ENCODE measurements around the gene C1orf116. TPM values are rescaled to one million over a fixed set of nuclear protein-coding genes. Genes with fewer than 3 reads are reported as not detected.

The C1orf116 gene
- total and polyA plus RNA-seq, 10 of the 15 experiments (the other 5 are each of a cell fraction or from before 2014, with no cell fraction given): 0.01 to 0.08 TPM; not detected in 8

DNA sequence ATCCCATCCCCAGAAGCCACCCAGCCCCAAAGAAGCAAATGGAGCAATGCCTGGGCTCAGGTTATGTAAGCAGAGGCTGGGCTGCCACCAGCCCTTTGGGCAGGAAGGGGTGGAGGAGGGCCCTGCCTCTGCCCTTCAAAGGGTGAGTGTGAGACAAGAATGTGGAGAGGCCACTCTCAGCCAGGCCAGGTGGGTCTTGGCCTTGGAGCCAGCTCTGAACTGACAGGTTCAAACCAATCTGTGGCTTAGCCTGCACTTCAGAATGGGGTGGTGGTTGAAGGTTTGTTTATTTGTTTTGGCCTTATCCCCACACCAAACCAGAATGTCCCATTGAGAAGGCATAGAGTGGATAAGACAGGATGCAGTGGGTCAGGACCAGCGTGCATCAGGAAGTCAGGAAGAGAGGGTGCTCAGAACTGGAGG, 29.8 kb downstream of the C1orf116 start:
- CTCF ChIA-PET: interaction anchor here (0.6 to 4.4 kb wide), 5 partner anchors 9 to 44 kb away, joined by 3 to 35 read pairs (median 20); no protein-coding TSS in a partner anchor
- POLR2A ChIA-PET: no interaction called here
- Histone ChIP-seq H3K9ac (ENCODE audit: control insufficient read depth, insufficient read depth, low read length) (no peak overlapping the region), H3K4me1 (ENCODE audit: control insufficient read depth, insufficient read depth, low read length) (no peaks in the 10 kb centered on the region), H3K4me3 (no peak overlapping the region), H3K27ac (ENCODE audit: control insufficient read depth, insufficient read depth) (no peak overlapping the region), H4K20me1 (ENCODE audit: control insufficient read depth, insufficient read depth) (no peaks in the 10 kb centered on the region), H3K27me3 (replicated peaks in 1 of 2; ENCODE audit: control insufficient read depth in 2 of 2, insufficient read depth in 2 of 2, low read length in 1 of 2) (no peaks in the 10 kb centered on the region), H3K79me2 (ENCODE audit: control insufficient read depth, insufficient read depth, low read length) (no peaks in the 10 kb centered on the region), H3K36me3 (ENCODE audit: control insufficient read depth in 2 of 2, insufficient read depth in 2 of 2, low read length in 1 of 2) (no peaks in the 10 kb centered on the region), H3K4me2 (ENCODE audit: control insufficient read depth, insufficient read depth) (no peak overlapping the region), H3K9me3 (replicated peaks; ENCODE audit: control insufficient read depth, insufficient read depth, low read length) (no peaks in the 10 kb centered on the region), H2AFZ (ENCODE audit: control insufficient read depth, low read depth, low read length) (no peak overlapping the region)
- RAD21 ChIA-PET (ENCODE audit: unreplicated experiment): no interaction called here
- WGBS (ENCODE audit: insufficient coverage, insufficient replicate concordance, low lambda C conversion rate, missing lambda C conversion rate): 0% methylated on average over 1 of the region's 1 CpG
- SMC1A ChIA-PET (ENCODE audit: uncharacterized antibody, unreplicated experiment): interaction anchor here (1.2 kb wide), 1 partner anchor 76 kb away, joined by 4 read pairs; no protein-coding TSS in a partner anchor
- no peak for DNase-seq (ENCODE audit: low read depth, low spot score)
- TF ChIP-seq CEBPB (IDR thresholded peaks at IDR 0.05; ENCODE audit: borderline replicate concordance in 1 of 2, low read depth in 2 of 2, low read length in 2 of 2) (no peak), IKZF1 (conservative IDR thresholded peaks at IDR 0.05) (no peak), RAD21 (IDR thresholded peaks at IDR 0.05; ENCODE audit: insufficient read depth, low read depth, low read length) (no peak), SUPT20H (IDR thresholded peaks at IDR 0.05; ENCODE audit: borderline replicate concordance, control insufficient read depth, low read depth, low read length) (no peak)
- TF ChIP-seq, protein P1, sequence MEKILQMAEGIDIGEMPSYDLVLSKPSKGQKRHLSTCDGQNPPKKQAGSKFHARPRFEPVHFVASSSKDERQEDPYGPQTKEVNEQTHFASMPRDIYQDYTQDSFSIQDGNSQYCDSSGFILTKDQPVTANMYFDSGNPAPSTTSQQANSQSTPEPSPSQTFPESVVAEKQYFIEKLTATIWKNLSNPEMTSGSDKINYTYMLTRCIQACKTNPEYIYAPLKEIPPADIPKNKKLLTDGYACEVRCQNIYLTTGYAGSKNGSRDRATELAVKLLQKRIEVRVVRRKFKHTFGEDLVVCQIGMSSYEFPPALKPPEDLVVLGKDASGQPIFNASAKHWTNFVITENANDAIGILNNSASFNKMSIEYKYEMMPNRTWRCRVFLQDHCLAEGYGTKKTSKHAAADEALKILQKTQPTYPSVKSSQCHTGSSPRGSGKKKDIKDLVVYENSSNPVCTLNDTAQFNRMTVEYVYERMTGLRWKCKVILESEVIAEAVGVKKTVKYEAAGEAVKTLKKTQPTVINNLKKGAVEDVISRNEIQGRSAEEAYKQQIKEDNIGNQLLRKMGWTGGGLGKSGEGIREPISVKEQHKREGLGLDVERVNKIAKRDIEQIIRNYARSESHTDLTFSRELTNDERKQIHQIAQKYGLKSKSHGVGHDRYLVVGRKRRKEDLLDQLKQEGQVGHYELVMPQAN (conservative IDR thresholded peaks at IDR 0.05): no peak
- intact Hi-C loops (cut with micrococcal nuclease; ENCODE audit: unreplicated experiment): loop anchor here (5.0 kb wide), 1 partner anchor 75 kb away; no protein-coding TSS in a partner anchor
- no TSS peak for BruUV-seq (replicated peaks)
- in situ Hi-C loops (cut with MboI): no loop called here
- FAIRE-seq: no peak
- ATAC-seq: no peak
